Neural cell (in vitro differentiated cells): ENCODE results near the gene NPM1. TPM values are rescaled to one million over a fixed set of nuclear protein-coding genes. Genes with fewer than 3 reads are reported as not detected.

Source experiments
- H2AFZ ChIP-seq: fragments of 200-600, 300-800 bp; sonication (generic), shearing (Covaris generic); 2 replicates; pipeline ENCODE4 v1.6.0; 2014; ENCODE audit warnings: low read depth, mild to moderate bottlenecking, antibody characterized with exemption, low read length, moderate library complexity
- H3F3A ChIP-seq: fragments of 200-600 bp; shearing (Covaris generic); 2 replicates; pipeline ENCODE4 v1.6.1; 2016; ENCODE audit warnings: mild to moderate bottlenecking, moderate library complexity, mixed read lengths, antibody characterized with exemption, low read length; ENCODE audit not compliant: insufficient read depth, poor library complexity, severe bottlenecking
- H3K27ac ChIP-seq: fragments of 200-600, 300-800 bp; sonication (generic), shearing (Covaris generic); 2 replicates; pipeline ENCODE4 v1.5.1; 2014; ENCODE audit warnings: mild to moderate bottlenecking, low read length, moderate library complexity
- H3K27me3 ChIP-seq: fragments of 300-800, 200-600 bp; sonication (generic), shearing (Covaris generic); 2 replicates; pipeline ENCODE4 v1.6.0; 2014; ENCODE audit warnings: mild to moderate bottlenecking, low read depth, low read length, moderate library complexity; ENCODE audit not compliant: insufficient read depth
- H3K36me3 ChIP-seq: fragments of 300-800, 200-600 bp; sonication (generic), shearing (Covaris generic); 2 replicates; pipeline ENCODE4 v1.5.1; 2014; ENCODE audit warnings: mild to moderate bottlenecking, antibody characterized with exemption, low read length, moderate library complexity; ENCODE audit not compliant: insufficient read depth
- H3K4me2 ChIP-seq: fragments of 300-800, 200-600 bp; sonication (generic), shearing (Covaris generic); 2 replicates; pipeline ENCODE4 v1.6.0; 2014; ENCODE audit warnings: mild to moderate bottlenecking, low read length
- H3K4me3 ChIP-seq: fragments of 300-800, 200-600 bp; sonication (generic), shearing (Covaris generic); 2 replicates; pipeline ENCODE4 v1.5.1; 2014; ENCODE audit warnings: mild to moderate bottlenecking, low read length, moderate library complexity
- H3K79me2 ChIP-seq: fragments of 200-600 bp; shearing (Covaris generic); replicated peaks from 2 replicates; pipeline ENCODE4 v1.6.0; 2014; ENCODE audit warnings: mild to moderate bottlenecking, low read length, moderate library complexity; ENCODE audit not compliant: insufficient read depth
- H3K9ac ChIP-seq: fragments of 300-800, 200-600 bp; sonication (generic), shearing (Covaris generic); 2 replicates; pipeline ENCODE4 v1.6.1; 2016; ENCODE audit warnings: mild to moderate bottlenecking, low read length, mixed read lengths
- H3K9me2 ChIP-seq: fragments of 200-600 bp; shearing (Covaris generic); 2 replicates; pipeline ENCODE4 v1.6.1; 2016; ENCODE audit warnings: mild to moderate bottlenecking, low read length, mixed read lengths; ENCODE audit not compliant: insufficient read depth
- H3K9me3 ChIP-seq: fragments of 200-600, 300-800 bp; sonication (generic), shearing (Covaris generic); 2 replicates; pipeline ENCODE4 v1.6.1; 2016; ENCODE audit warnings: mild to moderate bottlenecking, mixed run types, low read length, moderate library complexity, mixed read lengths
- H4K20me1 ChIP-seq: fragments of 200-600 bp; shearing (Covaris generic); 2 replicates; pipeline ENCODE4 v1.6.1; 2016; ENCODE audit warnings: mild to moderate bottlenecking, mixed run types; ENCODE audit not compliant: insufficient read depth
- EP300 ChIP-seq: fragments of 450-650 bp; conservative IDR thresholded peaks from 2 replicates; pipeline ENCODE4 v1.6.1; 2014; ENCODE audit warnings: antibody characterized with exemption, mild to moderate bottlenecking, moderate library complexity; ENCODE audit not compliant: poor library complexity, severe bottlenecking
- EZH2 ChIP-seq: fragments of 200-600, 300-800 bp; shearing (Covaris generic), sonication (generic); IDR thresholded peaks from 2 replicates; pipeline ENCODE4 v1.6.1; 2014; ENCODE audit warnings: antibody characterized with exemption, low read length, borderline replicate concordance, mild to moderate bottlenecking; ENCODE audit not compliant: insufficient read depth, poor library complexity, severe bottlenecking
- MXI1 ChIP-seq: fragments of 450-650 bp; conservative IDR thresholded peaks from 2 replicates; pipeline ENCODE4 v1.6.1; 2014; ENCODE audit warnings: antibody characterized with exemption, mild to moderate bottlenecking; ENCODE audit not compliant: poor library complexity, severe bottlenecking
- POLR2AphosphoS5 ChIP-seq: IDR thresholded peaks from 2 replicates; pipeline ENCODE4 v1.6.1; 2012
- RAD21 ChIP-seq: fragments of 450-650 bp; conservative IDR thresholded peaks from 2 replicates; pipeline ENCODE4 v1.6.1; 2014; ENCODE audit warnings: antibody characterized with exemption, mild to moderate bottlenecking, moderate library complexity
- SMC3 ChIP-seq: fragments of 450-650 bp; conservative IDR thresholded peaks from 2 replicates; pipeline ENCODE4 v1.6.1; 2014; ENCODE audit warnings: antibody characterized with exemption, mild to moderate bottlenecking, moderate library complexity; ENCODE audit not compliant: poor library complexity
- TAF1 ChIP-seq: IDR thresholded peaks from 2 replicates; pipeline ENCODE4 v1.6.1; 2012; ENCODE audit warnings: low read depth
- polyA minus RNA-seq: library from RNA; depleted of rRNA, polyadenylated mRNA; stranded (reverse); fragments of >200 nt; gene quantifications from 2 replicates; pipeline ENCODE4 v1.2.3, GENCODE V29; 2014
- polyA plus RNA-seq: library from polyadenylated mRNA; depleted of rRNA; stranded (reverse); fragments of >200 nt; gene quantifications from 2 replicates; pipeline ENCODE4 v1.2.3, GENCODE V29; 2014
- TF ChIP-seq, protein P1 (sequence below): IDR thresholded peaks from 2 replicates; pipeline ENCODE4 v1.6.1; 2012; ENCODE audit warnings: borderline replicate concordance
- TF ChIP-seq, protein P2 (sequence below): fragments of 450-650 bp; IDR thresholded peaks from 2 replicates; pipeline ENCODE4 v1.5.1; 2014; ENCODE audit warnings: antibody characterized with exemption, mild to moderate bottlenecking, moderate library complexity; ENCODE audit not compliant: poor library complexity, severe bottlenecking

Gene NPM1, protein sequence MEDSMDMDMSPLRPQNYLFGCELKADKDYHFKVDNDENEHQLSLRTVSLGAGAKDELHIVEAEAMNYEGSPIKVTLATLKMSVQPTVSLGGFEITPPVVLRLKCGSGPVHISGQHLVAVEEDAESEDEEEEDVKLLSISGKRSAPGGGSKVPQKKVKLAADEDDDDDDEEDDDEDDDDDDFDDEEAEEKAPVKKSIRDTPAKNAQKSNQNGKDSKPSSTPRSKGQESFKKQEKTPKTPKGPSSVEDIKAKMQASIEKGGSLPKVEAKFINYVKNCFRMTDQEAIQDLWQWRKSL
- 988 and 1,141 TPM in 2 replicates for polyA plus RNA-seq
- polyA minus RNA-seq, result 898 and 983 TPM in 2 replicates

DNA sequence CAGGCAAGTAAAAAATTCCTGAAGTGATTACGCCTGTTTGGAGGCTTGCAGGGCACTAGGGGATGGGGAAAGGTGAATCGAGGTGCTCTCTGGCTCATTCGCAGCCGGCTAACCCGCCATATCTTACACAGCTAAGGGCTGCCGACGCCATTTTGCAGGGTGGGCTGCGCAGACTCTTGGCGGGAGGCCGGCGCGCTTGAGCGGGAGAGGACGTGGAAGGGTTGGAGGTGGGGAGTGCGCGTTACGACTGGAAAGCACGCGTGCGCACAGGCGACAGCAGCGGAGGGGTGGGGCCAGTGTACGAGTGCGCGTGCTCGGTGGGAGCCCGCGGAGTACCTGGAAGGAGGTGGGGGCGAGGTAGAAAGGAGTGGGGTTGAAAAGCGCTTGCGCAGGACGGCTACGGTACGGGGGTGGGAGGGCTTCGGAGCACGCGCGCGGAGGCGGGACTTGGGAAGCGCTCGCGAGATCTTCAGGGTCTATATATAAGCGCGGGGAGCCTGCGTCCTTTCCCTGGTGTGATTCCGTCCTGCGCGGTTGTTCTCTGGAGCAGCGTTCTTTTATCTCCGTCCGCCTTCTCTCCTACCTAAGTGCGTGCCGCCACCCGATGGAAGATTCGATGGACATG, at the start of gene NPM1:
TSS of gene NPM1 (plus strand) at position 505 of the 625 bp plus-strand sequence. CDS start at position 605, 100 bp downstream.
- Histone ChIP-seq H3K27ac (peak within 1 kb of the TSS; percentile 95), H3K27me3 (no peaks in the 10 kb centered on the region), H3K9me3 (no peaks in the 10 kb centered on the region), H3K9me2 (no peaks in the 10 kb centered on the region), H3F3A (peaks cover 4% of the 10 kb centered on the region), H3K9ac (peak within 1 kb of the TSS; percentile 99), H3K4me3 (peak within 1 kb of the TSS; percentile 95), H3K36me3 (no peaks in the 10 kb centered on the region), H3K4me2 (peak within 1 kb of the TSS; percentile 85), H3K79me2 (peaks cover 40% of the 10 kb centered on the region), H2AFZ (peak within 1 kb of the TSS; percentile 100), H4K20me1 (peaks cover 13% of the 10 kb centered on the region)
- TF ChIP-seq, protein P1, sequence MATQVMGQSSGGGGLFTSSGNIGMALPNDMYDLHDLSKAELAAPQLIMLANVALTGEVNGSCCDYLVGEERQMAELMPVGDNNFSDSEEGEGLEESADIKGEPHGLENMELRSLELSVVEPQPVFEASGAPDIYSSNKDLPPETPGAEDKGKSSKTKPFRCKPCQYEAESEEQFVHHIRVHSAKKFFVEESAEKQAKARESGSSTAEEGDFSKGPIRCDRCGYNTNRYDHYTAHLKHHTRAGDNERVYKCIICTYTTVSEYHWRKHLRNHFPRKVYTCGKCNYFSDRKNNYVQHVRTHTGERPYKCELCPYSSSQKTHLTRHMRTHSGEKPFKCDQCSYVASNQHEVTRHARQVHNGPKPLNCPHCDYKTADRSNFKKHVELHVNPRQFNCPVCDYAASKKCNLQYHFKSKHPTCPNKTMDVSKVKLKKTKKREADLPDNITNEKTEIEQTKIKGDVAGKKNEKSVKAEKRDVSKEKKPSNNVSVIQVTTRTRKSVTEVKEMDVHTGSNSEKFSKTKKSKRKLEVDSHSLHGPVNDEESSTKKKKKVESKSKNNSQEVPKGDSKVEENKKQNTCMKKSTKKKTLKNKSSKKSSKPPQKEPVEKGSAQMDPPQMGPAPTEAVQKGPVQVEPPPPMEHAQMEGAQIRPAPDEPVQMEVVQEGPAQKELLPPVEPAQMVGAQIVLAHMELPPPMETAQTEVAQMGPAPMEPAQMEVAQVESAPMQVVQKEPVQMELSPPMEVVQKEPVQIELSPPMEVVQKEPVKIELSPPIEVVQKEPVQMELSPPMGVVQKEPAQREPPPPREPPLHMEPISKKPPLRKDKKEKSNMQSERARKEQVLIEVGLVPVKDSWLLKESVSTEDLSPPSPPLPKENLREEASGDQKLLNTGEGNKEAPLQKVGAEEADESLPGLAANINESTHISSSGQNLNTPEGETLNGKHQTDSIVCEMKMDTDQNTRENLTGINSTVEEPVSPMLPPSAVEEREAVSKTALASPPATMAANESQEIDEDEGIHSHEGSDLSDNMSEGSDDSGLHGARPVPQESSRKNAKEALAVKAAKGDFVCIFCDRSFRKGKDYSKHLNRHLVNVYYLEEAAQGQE, result peak; percentile 93
- TF ChIP-seq EP300 (peak; percentile 43), SMC3 (no peak), RAD21 (no peak), MXI1 (peak; percentile 56), TAF1 (peak; percentile 100), EZH2 (no peak), POLR2AphosphoS5 (peak; percentile 90)
- TF ChIP-seq, protein P2, sequence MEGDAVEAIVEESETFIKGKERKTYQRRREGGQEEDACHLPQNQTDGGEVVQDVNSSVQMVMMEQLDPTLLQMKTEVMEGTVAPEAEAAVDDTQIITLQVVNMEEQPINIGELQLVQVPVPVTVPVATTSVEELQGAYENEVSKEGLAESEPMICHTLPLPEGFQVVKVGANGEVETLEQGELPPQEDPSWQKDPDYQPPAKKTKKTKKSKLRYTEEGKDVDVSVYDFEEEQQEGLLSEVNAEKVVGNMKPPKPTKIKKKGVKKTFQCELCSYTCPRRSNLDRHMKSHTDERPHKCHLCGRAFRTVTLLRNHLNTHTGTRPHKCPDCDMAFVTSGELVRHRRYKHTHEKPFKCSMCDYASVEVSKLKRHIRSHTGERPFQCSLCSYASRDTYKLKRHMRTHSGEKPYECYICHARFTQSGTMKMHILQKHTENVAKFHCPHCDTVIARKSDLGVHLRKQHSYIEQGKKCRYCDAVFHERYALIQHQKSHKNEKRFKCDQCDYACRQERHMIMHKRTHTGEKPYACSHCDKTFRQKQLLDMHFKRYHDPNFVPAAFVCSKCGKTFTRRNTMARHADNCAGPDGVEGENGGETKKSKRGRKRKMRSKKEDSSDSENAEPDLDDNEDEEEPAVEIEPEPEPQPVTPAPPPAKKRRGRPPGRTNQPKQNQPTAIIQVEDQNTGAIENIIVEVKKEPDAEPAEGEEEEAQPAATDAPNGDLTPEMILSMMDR, result no peak

DNA sequence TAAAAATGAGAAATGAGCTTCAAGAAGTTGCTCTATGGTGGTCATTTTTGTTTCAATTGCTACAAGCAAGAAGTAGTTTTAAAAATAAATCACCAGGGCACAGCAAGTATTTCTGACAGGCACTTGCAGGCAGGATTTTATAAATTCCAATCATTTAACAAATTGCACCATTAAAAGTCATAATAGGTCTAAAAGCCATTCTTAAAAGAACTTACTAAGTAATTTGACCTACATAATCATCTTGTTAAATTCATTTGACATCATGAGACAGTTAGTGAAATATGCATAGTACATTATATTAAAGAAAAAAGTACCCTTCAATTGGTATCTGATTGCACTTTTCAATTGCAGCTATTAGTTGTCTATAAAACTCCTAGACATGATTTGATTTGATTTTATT, 47.6 kb upstream of the NPM1 start:
- Histone ChIP-seq H3K9ac (no peak overlapping the region), H3K4me2 (no peak overlapping the region), H3K27ac (no peak overlapping the region), H3K9me3 (no peaks in the 10 kb centered on the region), H3K4me3 (no peak overlapping the region), H2AFZ (no peak overlapping the region), H3K36me3 (no peaks in the 10 kb centered on the region), H4K20me1 (no peaks in the 10 kb centered on the region), H3K27me3 (peaks cover 28% of the 10 kb centered on the region), H3K9me2 (no peaks in the 10 kb centered on the region), H3F3A (no peaks in the 10 kb centered on the region), H3K79me2 (no peaks in the 10 kb centered on the region)
- TF ChIP-seq SMC3, result no peak
- no peak for TF ChIP-seq RAD21
- TF ChIP-seq EP300, result no peak
- TF ChIP-seq, protein P1, result no peak
- no peak for TF ChIP-seq POLR2AphosphoS5
- no peak for TF ChIP-seq EZH2
- no peak for TF ChIP-seq MXI1
- no peak for TF ChIP-seq TAF1
- TF ChIP-seq, protein P2, result no peak
